GM10847 (cell line): ENCODE data around the gene EPHB2.

ENCODE experiments used
- POLR2A ChIP-seq: IDR thresholded peaks from 2 replicates; pipeline ENCODE4 v1.6.1; 2011; ENCODE audit not compliant: insufficient read length; ENCODE audit errors: extremely low read depth

The EPHB2 gene

GRCh38 chr1:22736501-22737080, 26.0 kb downstream of the EPHB2 start:
- TF ChIP-seq POLR2A = no peak

GRCh38 chr1:22737374-22738068, 26.9 kb downstream of the EPHB2 start:
- no peak for TF ChIP-seq POLR2A

- no peak for TF ChIP-seq POLR2A
Measured at GRCh38 chr1:22738069-22738435, 27.4 kb downstream of the EPHB2 start.

- TF ChIP-seq POLR2A = no peak
Measured at GRCh38 chr1:22738522-22738921, 27.9 kb downstream of the EPHB2 start.

GRCh38 chr1:22739648-22740385, 29.2 kb downstream of the EPHB2 start:
- no peak for TF ChIP-seq POLR2A

DNA sequence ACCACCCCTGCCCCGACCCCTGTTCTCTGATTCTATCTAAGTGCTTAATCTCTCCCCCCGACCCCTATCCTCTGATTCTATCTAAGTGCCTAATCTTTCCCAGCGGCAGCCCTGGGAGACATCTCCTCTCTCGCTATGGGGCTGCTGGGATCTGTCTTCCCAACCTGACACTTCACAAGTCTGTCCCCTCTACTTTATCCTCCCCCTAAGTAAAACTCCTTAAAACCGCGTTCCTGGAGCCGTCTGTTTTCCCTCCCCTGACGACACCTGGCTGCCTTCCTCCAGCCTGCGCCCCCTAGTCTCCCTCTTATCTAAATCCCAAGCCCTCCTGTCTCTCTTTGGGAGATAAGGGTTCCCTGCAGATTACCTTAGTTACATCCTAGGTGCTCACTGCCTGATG, 30.5 kb downstream of the EPHB2 start:
- TF ChIP-seq POLR2A = no peak

GRCh38 chr1:22745669-22746585, 35.3 kb downstream of the EPHB2 start:
- TF ChIP-seq POLR2A = no peak

GRCh38 chr1:22747021-22747734, 36.5 kb downstream of the EPHB2 start:
- no peak for TF ChIP-seq POLR2A

DNA sequence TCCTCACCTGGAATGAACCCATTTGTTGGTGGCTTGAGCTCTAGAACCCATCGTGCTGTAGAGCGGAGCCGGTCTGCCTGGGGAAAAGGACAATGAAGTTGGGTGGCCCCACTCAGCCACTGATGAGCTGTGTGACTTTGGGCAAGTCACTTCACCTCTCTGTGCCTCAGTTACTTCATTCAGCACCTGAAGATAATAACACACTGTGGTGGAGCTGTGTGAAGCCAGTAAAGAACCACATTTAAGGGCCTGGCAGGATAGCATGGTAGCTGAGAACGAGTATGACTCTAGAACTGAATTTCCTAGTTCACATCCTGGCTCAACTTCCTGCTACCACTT, 37.1 kb downstream of the EPHB2 start:
- TF ChIP-seq POLR2A = no peak

- no peak for TF ChIP-seq POLR2A
Measured at GRCh38 chr1:22749503-22749902, 38.9 kb downstream of the EPHB2 start.

DNA sequence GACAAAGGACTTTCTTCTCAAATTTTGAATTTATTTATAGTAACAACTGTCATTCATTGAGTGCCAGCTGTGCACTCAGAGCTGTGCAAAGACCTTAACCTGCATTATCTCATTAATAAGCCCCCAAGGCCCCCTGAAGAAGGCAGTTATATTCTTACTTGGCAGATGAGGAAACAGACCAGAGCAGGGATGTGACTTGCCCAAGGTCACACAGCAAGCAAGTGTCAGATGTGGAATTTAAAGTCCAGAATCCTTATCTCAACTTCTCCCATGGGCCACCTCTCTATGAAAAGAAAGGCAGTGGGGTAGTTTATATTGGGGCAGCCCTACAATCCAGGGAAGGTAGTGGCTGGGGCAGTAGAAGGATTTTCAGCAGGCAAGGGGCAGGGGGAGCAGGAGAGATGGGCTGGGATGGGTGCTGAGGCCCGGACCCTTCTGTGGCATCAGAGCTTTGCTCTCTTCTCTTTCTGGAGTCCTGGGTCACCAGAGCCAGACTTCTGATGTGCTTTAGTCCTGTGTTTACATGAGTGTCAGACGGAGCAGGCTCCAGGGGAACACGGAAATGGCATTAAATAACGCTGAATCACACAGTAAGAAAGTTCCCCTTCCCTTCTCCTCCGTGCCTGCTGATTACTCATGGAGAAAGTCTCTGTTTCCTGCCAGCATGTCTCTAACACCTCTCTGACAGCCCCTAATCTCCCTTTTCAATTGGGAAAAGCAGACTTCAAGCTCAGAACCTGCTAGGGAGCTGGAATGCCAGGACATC, 39.5 kb downstream of the EPHB2 start:
- TF ChIP-seq POLR2A = no peak

DNA sequence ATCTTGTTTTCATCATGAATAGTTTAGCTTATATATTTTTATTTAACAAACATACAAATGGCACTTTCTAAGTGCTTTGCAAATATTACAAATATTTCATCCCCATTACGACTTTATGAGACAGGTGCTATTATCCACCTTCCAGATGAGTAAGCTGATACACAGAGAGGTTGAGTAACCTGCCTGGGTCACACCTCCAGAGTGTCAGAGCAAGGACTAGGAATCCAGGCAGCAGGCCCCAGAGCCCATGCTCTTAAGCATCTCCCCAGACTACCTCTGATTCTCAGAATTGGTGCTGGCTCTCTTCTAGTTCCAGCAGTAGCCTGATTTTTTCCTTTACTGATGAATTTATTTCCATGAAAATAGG, 40.0 kb downstream of the EPHB2 start:
- no peak for TF ChIP-seq POLR2A

- TF ChIP-seq POLR2A = no peak
Measured at GRCh38 chr1:22751124-22751531, 40.5 kb downstream of the EPHB2 start.

DNA sequence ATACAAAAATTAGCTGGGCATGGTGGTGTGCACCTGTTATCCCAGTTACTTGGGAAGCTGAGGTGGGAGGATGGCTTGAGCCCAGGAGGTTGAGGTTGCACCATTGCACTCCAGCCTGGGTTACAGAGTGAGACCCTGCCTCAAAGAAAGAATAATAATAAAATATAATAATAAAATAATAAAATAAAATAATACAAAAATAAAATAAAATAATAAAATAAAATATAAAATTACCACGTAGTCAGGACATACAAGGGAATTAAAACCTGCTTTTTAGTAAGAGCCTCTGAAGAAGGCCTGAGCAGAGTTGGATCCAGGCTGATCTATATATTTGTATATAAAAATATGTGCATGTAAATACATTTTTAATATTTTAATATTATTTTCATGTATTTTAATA, 41.7 kb downstream of the EPHB2 start:
- TF ChIP-seq POLR2A = no peak
